Smooth muscle cell (in vitro differentiated cells): ENCODE results near the gene PRKRIP1. TPM values are rescaled to one million over a fixed set of nuclear protein-coding genes. Genes with fewer than 3 reads are reported as not detected.
"Not testable (repeated sequence)": the region's sequence is repeated elsewhere in the genome, so short reads cannot be mapped to it uniquely, and the experiment has no call there.

ENCODE experiments used
- DNase-seq: peaks from one replicate; lab custom pipeline; 2025; ENCODE audit not compliant: unreplicated experiment; lab: John Stamatoyannopoulos, UW
- H2AFZ ChIP-seq: fragments of 200-600 bp; sonication (generic); 2 replicates; pipeline ENCODE4 v1.6.0; 2016; ENCODE audit warnings: antibody characterized with exemption, low read depth, mild to moderate bottlenecking
- H3F3A ChIP-seq: fragments of 200-600 bp; sonication (generic); 2 replicates; pipeline ENCODE4 v1.6.0; 2017; ENCODE audit warnings: antibody characterized with exemption, low read depth
- H3K27ac ChIP-seq: fragments of 200-600 bp; sonication (generic); 2 replicates; pipeline ENCODE4 v1.5.1; 2016; ENCODE audit warnings: low read depth, mild to moderate bottlenecking
- H3K27me3 ChIP-seq: fragments of 200-600 bp; sonication (generic); 2 replicates; pipeline ENCODE4 v1.6.1; 2016; ENCODE audit warnings: low read depth, mild to moderate bottlenecking
- H3K36me3 ChIP-seq: fragments of 200-600 bp; sonication (generic); 2 replicates; pipeline ENCODE4 v1.5.1; 2016; ENCODE audit warnings: low read depth
- H3K4me1 ChIP-seq: fragments of 200-600 bp; sonication (generic); 2 replicates; pipeline ENCODE4 v1.5.1; 2016; ENCODE audit warnings: low read depth
- H3K4me2 ChIP-seq: fragments of 200-600 bp; sonication (generic); 2 replicates; pipeline ENCODE4 v1.6.0; 2016; ENCODE audit warnings: mild to moderate bottlenecking
- H3K4me3 ChIP-seq: fragments of 200-600 bp; sonication (generic); 2 replicates; pipeline ENCODE4 v1.5.1; 2016; ENCODE audit warnings: mild to moderate bottlenecking
- H3K79me2 ChIP-seq: fragments of 200-600 bp; sonication (generic); 2 replicates; pipeline ENCODE4 v1.6.0; 2016; ENCODE audit warnings: low read depth, mild to moderate bottlenecking
- H3K9ac ChIP-seq: fragments of 200-600 bp; sonication (generic); 2 replicates; pipeline ENCODE4 v1.6.0; 2016; ENCODE audit warnings: low read depth
- H3K9me3 ChIP-seq: fragments of 200-600 bp; sonication (generic); replicated peaks from 2 replicates; pipeline ENCODE4 v1.5.1; 2016; ENCODE audit warnings: low read depth
- H4K20me1 ChIP-seq: fragments of 200-600 bp; sonication (generic); 2 replicates; pipeline ENCODE4 v1.6.0; 2016; ENCODE audit warnings: low read depth
- CTCF ChIP-seq: fragments of 200-600 bp; sonication (generic); IDR thresholded peaks from 2 replicates; pipeline ENCODE4 v1.5.1; 2017; ENCODE audit warnings: borderline replicate concordance, mild to moderate bottlenecking, antibody characterized with exemption; ENCODE audit not compliant: insufficient read depth, poor library complexity, severe bottlenecking
- WGBS: methylation state at CpG from one replicate; pipeline ENCODE4 v1.1.7; 2016; ENCODE audit warnings: low lambda C conversion rate; 5-methylcytosine and 5-hydroxymethylcytosine counted together
- polyA plus RNA-seq: library from polyadenylated mRNA; unstranded; fragments of >200 nt; fragmentation: Nextera tagmentation; extraction: Ambion mirVana; gene quantifications from 2 replicates; pipeline ENCODE4 v1.2.1, GENCODE V29; 2016
- total RNA-seq: library from RNA; depleted of rRNA; stranded (reverse); fragments of >200 nt; gene quantifications from 2 replicates; pipeline ENCODE4 v1.2.3, GENCODE V29; 2014

Gene PRKRIP1
- total and polyA plus RNA-seq, 2 experiments from 2014 or later: 14.3 to 34.5 TPM

GRCh38 chr7:102451371-102452054 is 55.4 kb downstream of the PRKRIP1 start:
- no peak for DNase-seq
- Histone ChIP-seq H4K20me1 (peaks cover 19% of the 10 kb centered on the region), H3K36me3 (no peaks in the 10 kb centered on the region), H3K9me3 (no peaks in the 10 kb centered on the region), H2AFZ (no peak overlapping the region), H3K79me2 (no peaks in the 10 kb centered on the region), H3K27me3 (no peaks in the 10 kb centered on the region), H3F3A (peaks cover 8% of the 10 kb centered on the region), H3K27ac (no peak overlapping the region), H3K4me3 (no peak overlapping the region), H3K4me1 (no peaks in the 10 kb centered on the region), H3K9ac (no peak overlapping the region), H3K4me2 (no peak overlapping the region)
- WGBS: 70% methylated on average over 23 of the region's 23 CpGs
- no peak for TF ChIP-seq CTCF

- no peaks in the 10 kb centered on the region for H3K27me3 ChIP-seq
- no peaks in the 10 kb centered on the region for H3K9me3 ChIP-seq
- H3K4me3 ChIP-seq: no peak overlapping the region
- 88% methylated on average over 6 of the region's 6 CpGs for WGBS
- no peaks in the 10 kb centered on the region for H3K36me3 ChIP-seq
- H3F3A ChIP-seq: peaks cover 8% of the 10 kb centered on the region
- no peak overlapping the region for H3K27ac ChIP-seq
- H3K9ac ChIP-seq: no peak overlapping the region
- no peak overlapping the region for H2AFZ ChIP-seq
- no peaks in the 10 kb centered on the region for H3K79me2 ChIP-seq
- H3K4me2 ChIP-seq: no peak overlapping the region
- no peaks in the 10 kb centered on the region for H3K4me1 ChIP-seq
- DNase-seq: no peak
- peaks cover 17% of the 10 kb centered on the region for H4K20me1 ChIP-seq
- no peak for TF ChIP-seq CTCF
Observed at GRCh38 chr7:102452451-102452850, 56.3 kb downstream of the PRKRIP1 start.

- H3K27ac ChIP-seq: no peak overlapping the region
- no peaks in the 10 kb centered on the region for H3K79me2 ChIP-seq
- TF ChIP-seq CTCF: no peak
- peaks cover 11% of the 10 kb centered on the region for H4K20me1 ChIP-seq
- H3K27me3 ChIP-seq: no peaks in the 10 kb centered on the region
- no peak overlapping the region for H2AFZ ChIP-seq
- no peak overlapping the region for H3K4me3 ChIP-seq
- no peaks in the 10 kb centered on the region for H3K9me3 ChIP-seq
- H3K9ac ChIP-seq: no peak overlapping the region
- no peaks in the 10 kb centered on the region for H3K4me1 ChIP-seq
- 92% methylated on average over 7 of the region's 7 CpGs for WGBS
- DNase-seq: no peak
- peaks cover 8% of the 10 kb centered on the region for H3F3A ChIP-seq
- no peaks in the 10 kb centered on the region for H3K36me3 ChIP-seq
- no peak overlapping the region for H3K4me2 ChIP-seq
Observed at GRCh38 chr7:102453319-102453718, 57.2 kb downstream of the PRKRIP1 start.

- H3K27ac ChIP-seq: no peak overlapping the region
- H3K36me3 ChIP-seq: no peaks in the 10 kb centered on the region
- peaks cover 11% of the 10 kb centered on the region for H4K20me1 ChIP-seq
- WGBS: 87% methylated on average over 12 of the region's 12 CpGs
- no peak overlapping the region for H3K9ac ChIP-seq
- no peaks in the 10 kb centered on the region for H3K79me2 ChIP-seq
- H3K4me1 ChIP-seq: no peaks in the 10 kb centered on the region
- H3K4me3 ChIP-seq: no peak overlapping the region
- no peak overlapping the region for H2AFZ ChIP-seq
- no peak for TF ChIP-seq CTCF
- DNase-seq: no peak
- H3K27me3 ChIP-seq: no peaks in the 10 kb centered on the region
- no peaks in the 10 kb centered on the region for H3K9me3 ChIP-seq
- no peak overlapping the region for H3K4me2 ChIP-seq
- H3F3A ChIP-seq: peaks cover 8% of the 10 kb centered on the region
Observed at GRCh38 chr7:102454468-102454867, 58.3 kb downstream of the PRKRIP1 start.

GRCh38 chr7:102454932-102455331 is 58.8 kb downstream of the PRKRIP1 start:
- not testable (repeated sequence) for H3K27me3 ChIP-seq, H2AFZ ChIP-seq, H3K9me3 ChIP-seq, H3K79me2 ChIP-seq, H3F3A ChIP-seq, H3K4me2 ChIP-seq, H3K27ac ChIP-seq, DNase-seq, H3K36me3 ChIP-seq, H3K4me3 ChIP-seq, H3K9ac ChIP-seq, H3K4me1 ChIP-seq
- 96% methylated on average over 10 of the region's 10 CpGs for WGBS
- peaks cover 11% of the 10 kb centered on the region for H4K20me1 ChIP-seq
